ENCODE data around the gene CYP26B1.

CYP26B1 gene

GRCh38 chr2:72080286-72081145 is 67.1 kb downstream of the CYP26B1 start:
- no peak for DNase-seq

Measured in CD4-positive, alpha-beta T cell treated with Interleukin-12 subunit alpha and Interleukin-12 subunit beta, for 1 hour (primary cell).